Panc1 (cell line): Measurements from ENCODE around the gene SGPP2.

ENCODE experiments used
- POLR2AphosphoS5 ChIP-seq: IDR thresholded peaks from 2 replicates; pipeline ENCODE4 v1.6.1; 2012; ENCODE audit warnings: mild to moderate bottlenecking, low read depth, low read length, moderate library complexity
- REST ChIP-seq, 2 experiments: IDR thresholded peaks; 2 replicates each; pipeline ENCODE4 v1.6.1; 2011 to 2012; ENCODE audit warnings: low read depth in 2 of 2, control low read depth in 1 of 2, low read length in 1 of 2, mild to moderate bottlenecking in 1 of 2, moderate library complexity in 1 of 2; ENCODE audit not compliant: insufficient read depth in 1 of 2
- SIN3A ChIP-seq: IDR thresholded peaks from 2 replicates; pipeline ENCODE4 v1.6.1; 2012; ENCODE audit warnings: low read depth, mild to moderate bottlenecking, low read length, moderate library complexity, borderline replicate concordance; ENCODE audit not compliant: insufficient read depth
- TCF7L2 ChIP-seq: IDR thresholded peaks from 2 replicates; pipeline ENCODE4 v1.6.1; 2011; ENCODE audit warnings: mild to moderate bottlenecking, low read depth, low read length, inconsistent platforms
- TF ChIP-seq, protein P1 (sequence below): fragments of 450-650 bp; IDR thresholded peaks from 2 replicates; pipeline ENCODE4 v1.5.1; 2017; ENCODE audit warnings: mild to moderate bottlenecking

DNA sequence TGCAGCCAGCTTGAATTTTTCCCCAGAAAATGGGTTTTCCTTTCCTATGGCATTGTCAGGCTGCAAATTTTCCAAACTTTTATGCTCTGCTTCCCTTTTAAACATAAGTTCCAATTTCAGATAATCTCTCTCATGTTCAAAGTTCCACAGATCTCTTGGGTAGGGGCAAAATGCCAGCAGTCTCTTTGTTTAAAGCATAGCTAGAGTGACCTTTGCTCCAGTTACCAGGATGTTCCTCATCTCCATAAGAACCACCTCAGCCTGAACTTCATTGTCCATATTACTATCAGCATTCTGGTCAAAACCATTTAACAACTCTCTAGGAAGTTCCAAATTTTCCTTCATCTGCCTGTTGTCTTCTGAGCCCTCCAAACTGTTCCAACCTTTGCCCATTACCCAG is 68.3 kb downstream of the SGPP2 start:
- TF ChIP-seq, protein P1, sequence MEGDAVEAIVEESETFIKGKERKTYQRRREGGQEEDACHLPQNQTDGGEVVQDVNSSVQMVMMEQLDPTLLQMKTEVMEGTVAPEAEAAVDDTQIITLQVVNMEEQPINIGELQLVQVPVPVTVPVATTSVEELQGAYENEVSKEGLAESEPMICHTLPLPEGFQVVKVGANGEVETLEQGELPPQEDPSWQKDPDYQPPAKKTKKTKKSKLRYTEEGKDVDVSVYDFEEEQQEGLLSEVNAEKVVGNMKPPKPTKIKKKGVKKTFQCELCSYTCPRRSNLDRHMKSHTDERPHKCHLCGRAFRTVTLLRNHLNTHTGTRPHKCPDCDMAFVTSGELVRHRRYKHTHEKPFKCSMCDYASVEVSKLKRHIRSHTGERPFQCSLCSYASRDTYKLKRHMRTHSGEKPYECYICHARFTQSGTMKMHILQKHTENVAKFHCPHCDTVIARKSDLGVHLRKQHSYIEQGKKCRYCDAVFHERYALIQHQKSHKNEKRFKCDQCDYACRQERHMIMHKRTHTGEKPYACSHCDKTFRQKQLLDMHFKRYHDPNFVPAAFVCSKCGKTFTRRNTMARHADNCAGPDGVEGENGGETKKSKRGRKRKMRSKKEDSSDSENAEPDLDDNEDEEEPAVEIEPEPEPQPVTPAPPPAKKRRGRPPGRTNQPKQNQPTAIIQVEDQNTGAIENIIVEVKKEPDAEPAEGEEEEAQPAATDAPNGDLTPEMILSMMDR = no peak
- TF ChIP-seq POLR2AphosphoS5 (no peak), SIN3A (no peak), REST (IDR thresholded peaks at IDR 0.05; ENCODE audit: insufficient read depth in 1 of 2, low read depth in 2 of 2, low read length in 1 of 2) (no peak), TCF7L2 (no peak)
